ENCODE data around the gene DTHD1. TPM values are rescaled to one million over a fixed set of nuclear protein-coding genes. Genes with fewer than 3 reads are reported as not detected.

The DTHD1 gene
- total and polyA plus RNA-seq, 10 of the 15 experiments (the other 5 are each of a cell fraction or from before 2014, with no cell fraction given) = 0.05 to 2.8 (median 1.4) TPM

GRCh38 chr4:36374836-36375511 is 93.6 kb downstream of the DTHD1 start:
- no peak for DNase-seq (ENCODE audit: low read depth, low spot score)
- FAIRE-seq = no peak
- H3K9ac ChIP-seq (ENCODE audit: control insufficient read depth, insufficient read depth, low read length) = no peak overlapping the region
- peaks cover 1% of the 10 kb centered on the region for H3K9me3 ChIP-seq (replicated peaks; ENCODE audit: control insufficient read depth, insufficient read depth, low read length)
- no peaks in the 10 kb centered on the region for H3K27me3 ChIP-seq (replicated peaks in 1 of 2; ENCODE audit: control insufficient read depth in 2 of 2, insufficient read depth in 2 of 2, low read length in 1 of 2)
- no peaks in the 10 kb centered on the region for H3K4me1 ChIP-seq (ENCODE audit: control insufficient read depth, insufficient read depth, low read length)
- RAD21 ChIA-PET (ENCODE audit: unreplicated experiment) = interaction anchor here (0.6 kb wide), 1 partner anchor 501 kb away, joined by 3 read pairs; no protein-coding TSS in a partner anchor
- no peak overlapping the region for H2AFZ ChIP-seq (ENCODE audit: control insufficient read depth, low read depth, low read length)
- SMC1A ChIA-PET (ENCODE audit: uncharacterized antibody, unreplicated experiment) = interaction anchor here (1.0 to 1.2 kb wide), 2 partner anchors 25 to 49 kb away, joined by 3 read pairs; no protein-coding TSS in a partner anchor
- POLR2A ChIA-PET = no interaction called here
- intact Hi-C loops (cut with micrococcal nuclease; ENCODE audit: unreplicated experiment) = no loop called here
- H3K27ac ChIP-seq (ENCODE audit: control insufficient read depth, insufficient read depth) = no peak overlapping the region
- CTCF ChIA-PET = interaction anchor here (1.2 kb wide), 1 partner anchor 23 kb away, joined by 3 read pairs; no protein-coding TSS in a partner anchor
- in situ Hi-C loops (cut with MboI) = no loop called here
- no peaks in the 10 kb centered on the region for H3K79me2 ChIP-seq (ENCODE audit: control insufficient read depth, insufficient read depth, low read length)
- ATAC-seq = no peak
- TF ChIP-seq E2F8 (IDR thresholded peaks at IDR 0.05; ENCODE audit: low read depth, partially characterized antibody) = no peak
- no peak for TF ChIP-seq CHD2 (IDR thresholded peaks at IDR 0.05; ENCODE audit: borderline replicate concordance, low read depth, low read length)
- TF ChIP-seq SKIL (IDR thresholded peaks at IDR 0.05; ENCODE audit: low read depth, poor library complexity, severe bottlenecking) = no peak
- TF ChIP-seq NR2F1 (conservative IDR thresholded peaks at IDR 0.05) = no peak
- TF ChIP-seq FOS (IDR thresholded peaks at IDR 0.05; ENCODE audit: borderline replicate concordance, extremely low read depth, insufficient read length) = no peak
- TF ChIP-seq SRF (IDR thresholded peaks at IDR 0.05; ENCODE audit: low read depth in 2 of 2, low read length in 2 of 2) = no peak
- no peak for TF ChIP-seq NRF1 (conservative IDR thresholded peaks at IDR 0.05; ENCODE audit: low read depth, low read length)
- no peak for TF ChIP-seq TAF1 (IDR thresholded peaks at IDR 0.05; ENCODE audit: borderline replicate concordance, low read depth, low read length)
- no peak for TF ChIP-seq IKZF2 (IDR thresholded peaks at IDR 0.05)
- TF ChIP-seq RB1 (IDR thresholded peaks at IDR 0.05; ENCODE audit: borderline replicate concordance) = no peak
- H3K4me2 ChIP-seq (ENCODE audit: control insufficient read depth, insufficient read depth) = no peak overlapping the region
- no peaks in the 10 kb centered on the region for H4K20me1 ChIP-seq (ENCODE audit: control insufficient read depth, insufficient read depth)
- no TSS peak for BruUV-seq (replicated peaks)
- no peaks in the 10 kb centered on the region for H3K36me3 ChIP-seq (ENCODE audit: control insufficient read depth in 2 of 2, insufficient read depth in 2 of 2, low read length in 1 of 2)
- H3K4me3 ChIP-seq = no peak overlapping the region
- 84% methylated on average over 32 of the region's 40 CpGs for WGBS (ENCODE audit: insufficient coverage, insufficient replicate concordance, low lambda C conversion rate, missing lambda C conversion rate)
